H1 (cell line): Measurements from ENCODE around the gene SLC9A7. TPM values are rescaled to one million over a fixed set of nuclear protein-coding genes. Genes with fewer than 3 reads are reported as not detected.

Experiments
- HDAC2 ChIP-seq, 2 experiments: fragments of 300-600 bp in 1 of 2; sonication (generic) in 1 of 2; IDR thresholded peaks; 2 replicates each; pipeline ENCODE4 v1.6.1; 2011 to 2012; ENCODE audit warnings: low read depth in 2 of 2, low read length in 2 of 2, mild to moderate bottlenecking in 2 of 2, moderate library complexity in 2 of 2, borderline replicate concordance in 1 of 2, inconsistent platforms in 1 of 2
- SIRT6 ChIP-seq: IDR thresholded peaks from one replicate; pipeline ENCODE4 v1.7.1; 2012; ENCODE audit warnings: low read length, inconsistent platforms
- polyA plus RNA-seq, 7 experiments: library from polyadenylated mRNA; depleted of rRNA in 3 of 7; stranded (reverse) in 5 of 7; unstranded in 2 of 7; fragments of >200 nt in 5 of 7; fragments of 200-250 nt in 2 of 7; gene quantifications; 1 replicate in 5 of 7; 2 replicates in 1 of 7; 4 replicates in 1 of 7; pipeline versions ENCODE4 v1.2.1 to v1.2.3, GENCODE V29; 2011 to 2013; ENCODE audit warnings: missing spikeins in 2 of 7, mixed read lengths in 2 of 7
- total RNA-seq: library from RNA; stranded (reverse); fragmentation: NEBNext Ultra II Directional; extraction: Animal tissue kit (Norgen Biotek cat#: 25700); gene quantifications from 2 replicates; pipeline ENCODE4 v1.2.1, GENCODE V29; 2021

The SLC9A7 gene
- total and polyA plus RNA-seq, 2 of the 8 experiments (the other 6 are each of a cell fraction or from before 2014, with no cell fraction given) = 6.7 to 17.2 TPM

GRCh38 chrX:46712764-46713163, 46.2 kb downstream of the SLC9A7 start (continued):
- TF ChIP-seq SIRT6 (no peak), HDAC2 (IDR thresholded peaks at IDR 0.05; ENCODE audit: borderline replicate concordance in 1 of 2, low read depth in 2 of 2, low read length in 2 of 2) (no peak)
